GM12864 (cell line): ENCODE results near the gene ZBTB17.
"Not testable (repeated sequence)": the region's sequence is repeated elsewhere in the genome, so short reads cannot be mapped to it uniquely, and the experiment has no call there.

Experiments
- DNase-seq: peaks from one replicate; pipeline ENCODE4 v3.0.0-alpha.2; 2011; ENCODE audit warnings: low read depth
- H3K4me3 ChIP-seq: 2 replicates; pipeline ENCODE4 v1.5.1; 2011; ENCODE audit warnings: mild to moderate bottlenecking, low read depth, low read length, control low read depth
- CTCF ChIP-seq: IDR thresholded peaks from 2 replicates; pipeline ENCODE4 v1.5.1; 2011; ENCODE audit warnings: low read depth, mild to moderate bottlenecking, moderate library complexity, low read length, control low read depth, inconsistent platforms; ENCODE audit errors: missing control alignments

The ZBTB17 gene

GRCh38 chr1:15918962-15919715, 56.8 kb downstream of the ZBTB17 start:
- DNase-seq = peak; percentile 70
- no peak overlapping the region for H3K4me3 ChIP-seq
- no peak for TF ChIP-seq CTCF

- H3K4me3 ChIP-seq = no peak overlapping the region
- DNase-seq = no peak
- TF ChIP-seq CTCF = no peak
These were observed 59.0 kb downstream of the ZBTB17 start for GRCh38 chr1:15916916-15917315.

GRCh38 chr1:15916417-15916816, 59.5 kb downstream of the ZBTB17 start:
- H3K4me3 ChIP-seq = no peak overlapping the region
- no peak for DNase-seq
- TF ChIP-seq CTCF = no peak

- no peak overlapping the region for H3K4me3 ChIP-seq
- no peak for DNase-seq
- no peak for TF ChIP-seq CTCF
These were observed 59.9 kb downstream of the ZBTB17 start for GRCh38 chr1:15915991-15916390.

GRCh38 chr1:15913607-15914006, 62.3 kb downstream of the ZBTB17 start:
- H3K4me3 ChIP-seq, DNase-seq: not testable (repeated sequence)

GRCh38 chr1:15911927-15912326, 64.0 kb downstream of the ZBTB17 start:
- H3K4me3 ChIP-seq = no peak overlapping the region
- no peak for TF ChIP-seq CTCF
- no peak for DNase-seq

- no peak overlapping the region for H3K4me3 ChIP-seq
- no peak for DNase-seq
- TF ChIP-seq CTCF = no peak
These were observed 64.8 kb downstream of the ZBTB17 start for GRCh38 chr1:15911141-15911540.

- no peak for DNase-seq
- no peak overlapping the region for H3K4me3 ChIP-seq
- TF ChIP-seq CTCF = no peak
These were observed 67.3 kb downstream of the ZBTB17 start for GRCh38 chr1:15908597-15908996.
